ENCODE measurements around the gene XRN1.

DNA sequence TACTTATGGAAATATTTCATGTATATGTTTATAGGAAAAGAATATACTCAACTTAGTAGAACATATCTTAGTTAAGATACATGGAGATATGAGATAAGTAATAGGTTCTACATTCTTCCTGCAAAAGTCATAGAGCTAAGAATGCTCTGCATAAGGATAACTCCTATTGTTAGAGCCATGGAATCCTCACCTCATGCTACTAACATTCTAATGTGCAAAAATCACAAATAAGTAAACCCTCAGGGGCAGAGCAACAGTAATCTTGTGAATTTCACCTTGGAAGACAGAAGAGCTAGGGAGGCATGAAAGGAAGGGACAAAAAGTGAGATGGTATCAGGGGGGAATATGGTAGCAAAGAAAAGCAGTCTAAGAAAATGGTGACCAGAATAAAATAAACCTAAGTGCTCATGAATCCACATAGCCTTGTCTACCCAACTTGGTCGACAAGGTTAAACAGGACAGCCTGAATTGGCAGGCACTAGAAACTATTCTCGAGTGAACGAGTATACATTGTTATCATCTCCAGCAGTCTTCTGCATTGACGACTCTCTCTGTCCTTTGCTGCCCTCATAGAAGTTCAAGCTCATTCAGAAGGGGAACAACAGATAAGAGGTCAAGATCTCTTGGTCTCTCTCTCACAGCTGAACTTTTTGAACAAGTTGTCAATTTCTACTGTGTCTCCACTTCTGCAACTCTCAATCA is 52.8 kb downstream of the XRN1 start:
- TF ChIP-seq, protein P1, sequence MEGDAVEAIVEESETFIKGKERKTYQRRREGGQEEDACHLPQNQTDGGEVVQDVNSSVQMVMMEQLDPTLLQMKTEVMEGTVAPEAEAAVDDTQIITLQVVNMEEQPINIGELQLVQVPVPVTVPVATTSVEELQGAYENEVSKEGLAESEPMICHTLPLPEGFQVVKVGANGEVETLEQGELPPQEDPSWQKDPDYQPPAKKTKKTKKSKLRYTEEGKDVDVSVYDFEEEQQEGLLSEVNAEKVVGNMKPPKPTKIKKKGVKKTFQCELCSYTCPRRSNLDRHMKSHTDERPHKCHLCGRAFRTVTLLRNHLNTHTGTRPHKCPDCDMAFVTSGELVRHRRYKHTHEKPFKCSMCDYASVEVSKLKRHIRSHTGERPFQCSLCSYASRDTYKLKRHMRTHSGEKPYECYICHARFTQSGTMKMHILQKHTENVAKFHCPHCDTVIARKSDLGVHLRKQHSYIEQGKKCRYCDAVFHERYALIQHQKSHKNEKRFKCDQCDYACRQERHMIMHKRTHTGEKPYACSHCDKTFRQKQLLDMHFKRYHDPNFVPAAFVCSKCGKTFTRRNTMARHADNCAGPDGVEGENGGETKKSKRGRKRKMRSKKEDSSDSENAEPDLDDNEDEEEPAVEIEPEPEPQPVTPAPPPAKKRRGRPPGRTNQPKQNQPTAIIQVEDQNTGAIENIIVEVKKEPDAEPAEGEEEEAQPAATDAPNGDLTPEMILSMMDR (IDR thresholded peaks at IDR 0.05), result no peak
- no peak for TF ChIP-seq POLR2A (IDR thresholded peaks at IDR 0.05)
